Trophoblast cell (in vitro differentiated cells and primary cell): ENCODE measurements around the gene RSPH6A.

Experiments used
- DNase-seq, 2 donors: peaks; one replicate each; pipeline ENCODE4 v3.0.0-alpha.2; 2016
- H2AFZ ChIP-seq: 2 replicates; pipeline ENCODE4 v1.6.1; 2013; ENCODE audit warnings: low read length, moderate library complexity, mild to moderate bottlenecking; ENCODE audit not compliant: insufficient read depth, poor library complexity
- H2AK5ac ChIP-seq: 2 replicates; pipeline ENCODE4 v1.6.1; 2013; ENCODE audit warnings: mild to moderate bottlenecking, low read length
- H2BK120ac ChIP-seq: 2 replicates; pipeline ENCODE4 v1.6.1; 2013; ENCODE audit warnings: low read length, mild to moderate bottlenecking, moderate library complexity; ENCODE audit not compliant: insufficient read depth, poor library complexity
- H2BK12ac ChIP-seq: 2 replicates; pipeline ENCODE4 v1.6.1; 2013; ENCODE audit warnings: mild to moderate bottlenecking, low read length, moderate library complexity
- H2BK5ac ChIP-seq: 2 replicates; pipeline ENCODE4 v1.6.1; 2013; ENCODE audit warnings: low read length, low read depth, moderate library complexity, mild to moderate bottlenecking; ENCODE audit not compliant: poor library complexity
- H3K14ac ChIP-seq: 2 replicates; pipeline ENCODE4 v1.6.1; 2013; ENCODE audit warnings: mild to moderate bottlenecking, low read length
- H3K18ac ChIP-seq: 2 replicates; pipeline ENCODE4 v1.6.1; 2013; ENCODE audit warnings: mild to moderate bottlenecking, low read length
- H3K23ac ChIP-seq: 2 replicates; pipeline ENCODE4 v1.6.1; 2013; ENCODE audit warnings: low read length
- H3K27ac ChIP-seq: 2 replicates; pipeline ENCODE4 v1.5.1; 2013; ENCODE audit warnings: low read depth, mild to moderate bottlenecking, inconsistent platforms, low read length, moderate library complexity
- H3K27me3 ChIP-seq: 2 replicates; pipeline ENCODE4 v1.6.1; 2013; ENCODE audit warnings: inconsistent platforms, mild to moderate bottlenecking, low read length, moderate library complexity; ENCODE audit not compliant: insufficient read depth
- H3K36me3 ChIP-seq, 2 experiments: 1 replicate in 1 of 2; 2 replicates in 1 of 2; pipeline ENCODE4 v1.6.1; 2013; ENCODE audit warnings: low read length in 2 of 2, mild to moderate bottlenecking in 2 of 2, moderate library complexity in 1 of 2; ENCODE audit not compliant: insufficient read depth in 2 of 2, control insufficient read depth in 1 of 2
- H3K4ac ChIP-seq: 2 replicates; pipeline ENCODE4 v1.6.1; 2013; ENCODE audit warnings: low read depth, mild to moderate bottlenecking, low read length, moderate library complexity
- H3K4me1 ChIP-seq, 2 experiments: 1 replicate in 1 of 2; 2 replicates in 1 of 2; pipeline ENCODE4 v1.6.1; 2013; ENCODE audit warnings: low read length in 2 of 2, mild to moderate bottlenecking in 2 of 2, moderate library complexity in 1 of 2; ENCODE audit not compliant: insufficient read depth in 2 of 2, control insufficient read depth in 1 of 2
- H3K4me2 ChIP-seq: 2 replicates; pipeline ENCODE4 v1.6.1; 2013; ENCODE audit warnings: inconsistent platforms, mild to moderate bottlenecking, low read length, moderate library complexity
- H3K4me3 ChIP-seq: 2 replicates; pipeline ENCODE4 v1.5.1; 2013; ENCODE audit warnings: mild to moderate bottlenecking, low read depth, low read length, inconsistent platforms
- H3K79me1 ChIP-seq: one replicate; pipeline ENCODE4 v1.6.1; 2013; ENCODE audit warnings: low read length
- H3K79me2 ChIP-seq: 2 replicates; pipeline ENCODE4 v1.6.1; 2013; ENCODE audit warnings: low read length, mild to moderate bottlenecking; ENCODE audit not compliant: control insufficient read depth, insufficient read depth, poor library complexity
- H3K9ac ChIP-seq: 2 replicates; pipeline ENCODE4 v1.6.1; 2013; ENCODE audit warnings: mild to moderate bottlenecking, low read length
- H3K9me3 ChIP-seq: 2 replicates; pipeline ENCODE4 v1.6.1; 2013; ENCODE audit warnings: low read depth, mild to moderate bottlenecking, control low read depth, inconsistent platforms, low read length; ENCODE audit not compliant: insufficient read depth
- H4K12ac ChIP-seq: 2 replicates; pipeline ENCODE4 v1.6.1; 2013; ENCODE audit warnings: low read depth, mild to moderate bottlenecking, low read length, moderate library complexity
- H4K8ac ChIP-seq: 2 replicates; pipeline ENCODE4 v1.6.1; 2013; ENCODE audit warnings: low read depth, mild to moderate bottlenecking, low read length, moderate library complexity
- H4K91ac ChIP-seq: one replicate; pipeline ENCODE4 v1.6.1; 2013; ENCODE audit warnings: low read depth, mild to moderate bottlenecking, low read length, moderate library complexity
- WGBS: extraction: QIAGEN DNeasy Blood & Tissue Kit; methylation state at CpG from one replicate; pipeline ENCODE4 v1.1.7; 2013; ENCODE audit warnings: missing lambda C conversion rate; ENCODE audit not compliant: insufficient read length, insufficient coverage; ENCODE audit errors: extremely low coverage; 5-methylcytosine and 5-hydroxymethylcytosine counted together

RSPH6A gene

DNA sequence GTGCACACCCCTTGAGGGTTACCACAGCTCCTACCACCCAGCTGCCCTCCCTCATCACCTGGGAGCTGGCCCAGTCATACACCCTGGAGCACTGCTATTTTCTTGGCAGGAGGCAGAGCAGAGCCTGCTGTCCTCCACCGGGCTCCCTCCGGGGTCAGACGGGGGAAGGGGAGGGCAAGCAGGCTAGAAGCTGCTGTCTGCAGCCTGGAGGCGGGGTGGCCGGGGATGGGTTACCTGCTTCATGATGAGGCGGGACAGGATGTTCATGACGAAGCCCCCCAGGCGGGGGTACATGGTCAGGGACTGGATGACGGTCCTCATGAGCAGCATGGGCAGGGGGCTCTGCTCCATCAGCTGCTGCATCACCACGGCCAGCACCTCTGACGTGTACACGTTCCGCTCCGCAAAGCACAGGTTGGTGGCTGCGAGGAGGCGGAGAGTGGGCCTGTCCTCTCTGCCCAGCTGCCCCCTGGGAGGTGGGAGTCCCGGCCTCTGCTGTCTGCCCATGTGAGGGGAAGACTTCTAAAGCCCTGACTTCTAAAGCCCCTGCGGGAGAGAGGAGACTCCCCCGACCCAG lies 2.7 kb upstream of the RSPH6A start:
- H3K4me1 ChIP-seq: peaks cover 11 to 25% of the 10 kb centered on the region in 2 experiments
- no peak overlapping the region for H2AK5ac ChIP-seq
- H2BK120ac ChIP-seq: no peak overlapping the region
- no peak overlapping the region for H3K4ac ChIP-seq
- no peaks in the 10 kb centered on the region for H3K27me3 ChIP-seq
- no peak overlapping the region for H3K9ac ChIP-seq
- no peak overlapping the region for H2AFZ ChIP-seq
- no CpG with 5 or more reads among the region's 19 CpGs for WGBS
- H2BK12ac ChIP-seq: no peak overlapping the region
- peaks cover 12% of the 10 kb centered on the region for H3K79me1 ChIP-seq
- no peak overlapping the region for H3K23ac ChIP-seq
- peak overlapping the region; percentile 13 for H4K12ac ChIP-seq
- H3K36me3 ChIP-seq: peaks cover 31 to 33% of the 10 kb centered on the region in 2 experiments
- no peak overlapping the region for H4K91ac ChIP-seq
- H2BK5ac ChIP-seq: no peak overlapping the region
- H4K8ac ChIP-seq: no peak overlapping the region
- peaks cover 2% of the 10 kb centered on the region for H3K79me2 ChIP-seq
- no peaks in the 10 kb centered on the region for H3K9me3 ChIP-seq
- no peak overlapping the region for H3K27ac ChIP-seq
- peak in 1 of 2 donors; percentile 16 for DNase-seq
- peak overlapping the region; percentile 4 for H3K4me3 ChIP-seq
- no peak overlapping the region for H3K4me2 ChIP-seq
- H3K18ac ChIP-seq: no peak overlapping the region
- no peak overlapping the region for H3K14ac ChIP-seq

GRCh38 chr19:45817010-45817724 lies 2.1 kb upstream of the RSPH6A start:
- peaks cover 12% of the 10 kb centered on the region for H3K79me1 ChIP-seq
- no peaks in the 10 kb centered on the region for H3K9me3 ChIP-seq
- no peak overlapping the region for H2AFZ ChIP-seq
- H3K4me1 ChIP-seq: peaks cover 11 to 25% of the 10 kb centered on the region in 2 experiments
- DNase-seq: peak; percentile 95 to 99
- H2BK12ac ChIP-seq: no peak overlapping the region
- H2BK5ac ChIP-seq: no peak overlapping the region
- H3K27ac ChIP-seq: peak overlapping the region; percentile 18
- peak overlapping the region; percentile 84 for H3K4me2 ChIP-seq
- H3K18ac ChIP-seq: peak overlapping the region; percentile 4
- peaks cover 2% of the 10 kb centered on the region for H3K79me2 ChIP-seq
- WGBS: no CpG with 5 or more reads among the region's 24 CpGs
- H3K4me3 ChIP-seq: no peak overlapping the region
- H3K14ac ChIP-seq: peak overlapping the region; percentile 28
- H2AK5ac ChIP-seq: peak overlapping the region; percentile 59
- H3K9ac ChIP-seq: peak overlapping the region; percentile 20
- peak overlapping the region; percentile 45 for H4K8ac ChIP-seq
- H3K36me3 ChIP-seq: peaks cover 25 to 26% of the 10 kb centered on the region in 2 experiments
- peak overlapping the region; percentile 1 for H2BK120ac ChIP-seq
- no peak overlapping the region for H3K23ac ChIP-seq
- peak overlapping the region; percentile 87 for H4K91ac ChIP-seq
- peak overlapping the region; percentile 17 for H4K12ac ChIP-seq
- no peaks in the 10 kb centered on the region for H3K27me3 ChIP-seq
- no peak overlapping the region for H3K4ac ChIP-seq

DNA sequence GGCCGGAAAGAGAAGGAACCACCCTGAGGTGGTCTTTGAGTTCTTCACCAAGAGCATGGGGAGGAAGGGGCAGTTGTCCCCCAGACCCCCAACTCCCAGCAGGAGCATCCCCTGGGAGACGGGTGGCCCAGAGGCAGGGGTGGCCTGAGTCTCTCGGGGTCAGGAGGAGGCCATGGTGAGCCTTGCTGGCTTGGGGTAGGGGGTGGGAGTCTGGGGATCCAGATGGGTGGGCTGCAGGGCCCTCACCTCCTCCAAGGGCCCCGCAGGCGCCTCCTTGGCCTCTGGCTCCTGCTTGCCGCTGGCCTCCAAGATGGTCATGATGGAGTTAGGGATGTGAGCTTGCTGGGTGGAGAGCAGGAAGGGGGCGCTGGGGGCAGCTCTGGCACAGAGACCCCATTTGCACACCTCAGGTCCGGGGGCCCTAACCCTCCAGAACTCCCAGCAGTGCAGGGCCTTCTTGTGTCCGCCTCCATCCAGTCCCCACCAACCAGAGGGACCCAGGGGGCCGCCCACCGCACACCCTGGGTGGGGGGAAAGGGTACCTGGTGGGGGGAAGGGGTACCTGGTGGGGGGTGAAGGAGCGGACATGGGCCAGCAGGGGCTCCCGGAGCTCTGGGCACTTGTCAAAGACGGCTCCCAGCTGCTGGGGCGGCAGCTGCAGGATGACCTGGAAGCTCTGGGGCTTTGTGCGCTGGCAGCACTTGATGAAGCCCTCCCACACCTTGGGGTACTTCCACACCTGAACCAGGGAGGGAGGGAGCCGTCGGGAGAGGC lies 1.3 kb upstream of the RSPH6A start:
- peaks cover 2% of the 10 kb centered on the region for H3K79me2 ChIP-seq
- no CpG with 5 or more reads among the region's 18 CpGs for WGBS
- peak overlapping the region; percentile 85 for H2AFZ ChIP-seq
- peak overlapping the region; percentile 41 for H2BK12ac ChIP-seq
- peak overlapping the region; percentile 84 for H4K8ac ChIP-seq
- H3K36me3 ChIP-seq: peaks cover 20 to 23% of the 10 kb centered on the region in 2 experiments
- H3K4ac ChIP-seq: peak overlapping the region; percentile 2
- H2BK120ac ChIP-seq: peak overlapping the region; percentile 1
- H3K14ac ChIP-seq: peak overlapping the region; percentile 71
- peak overlapping the region; percentile 56 for H3K9ac ChIP-seq
- H3K4me2 ChIP-seq: peak overlapping the region; percentile 84
- H3K18ac ChIP-seq: peak overlapping the region; percentile 39
- no peak overlapping the region for H3K23ac ChIP-seq
- peak overlapping the region; percentile 17 for H4K12ac ChIP-seq
- no peaks in the 10 kb centered on the region for H3K9me3 ChIP-seq
- peak overlapping the region; percentile 45 for H3K27ac ChIP-seq
- peak overlapping the region; percentile 87 for H4K91ac ChIP-seq
- peak overlapping the region; percentile 50 for H2BK5ac ChIP-seq
- peak overlapping the region; percentile 64 for H2AK5ac ChIP-seq
- H3K27me3 ChIP-seq: no peaks in the 10 kb centered on the region
- H3K79me1 ChIP-seq: peaks cover 12% of the 10 kb centered on the region
- peaks cover 11 to 25% of the 10 kb centered on the region in 2 experiments for H3K4me1 ChIP-seq
- peak overlapping the region; percentile 53 for H3K4me3 ChIP-seq
- no peak for DNase-seq

- H4K91ac ChIP-seq: peak overlapping the region; percentile 87
- H3K4ac ChIP-seq: peak overlapping the region; percentile 2
- peak overlapping the region; percentile 56 for H3K9ac ChIP-seq
- H4K8ac ChIP-seq: peak overlapping the region; percentile 84
- H3K23ac ChIP-seq: no peak overlapping the region
- peak overlapping the region; percentile 77 for H3K4me3 ChIP-seq
- H2BK12ac ChIP-seq: no peak overlapping the region
- peak overlapping the region; percentile 85 for H2AFZ ChIP-seq
- no peaks in the 10 kb centered on the region for H3K9me3 ChIP-seq
- peaks cover 14 to 17% of the 10 kb centered on the region in 2 experiments for H3K36me3 ChIP-seq
- DNase-seq: no peak
- H3K79me1 ChIP-seq: peaks cover 13% of the 10 kb centered on the region
- peak overlapping the region; percentile 17 for H4K12ac ChIP-seq
- H2BK120ac ChIP-seq: no peak overlapping the region
- peak overlapping the region; percentile 45 for H3K27ac ChIP-seq
- peaks cover 2% of the 10 kb centered on the region for H3K79me2 ChIP-seq
- peak overlapping the region; percentile 39 for H3K18ac ChIP-seq
- H3K4me1 ChIP-seq: peaks cover 11 to 25% of the 10 kb centered on the region in 2 experiments
- H2AK5ac ChIP-seq: peak overlapping the region; percentile 64
- H3K4me2 ChIP-seq: peak overlapping the region; percentile 84
- peak overlapping the region; percentile 71 for H3K14ac ChIP-seq
- no CpG with 5 or more reads among the region's 44 CpGs for WGBS
- peak overlapping the region; percentile 50 for H2BK5ac ChIP-seq
- H3K27me3 ChIP-seq: no peaks in the 10 kb centered on the region
Measured at GRCh38 chr19:45815481-45816216, 541 bp upstream of the RSPH6A start.
